ENCODE results near the gene SCN1A. TPM values are rescaled to one million over a fixed set of nuclear protein-coding genes. Genes with fewer than 3 reads are reported as not detected.

The SCN1A gene
- total RNA-seq, 1 experiment from 2014 or later: not detected

DNA sequence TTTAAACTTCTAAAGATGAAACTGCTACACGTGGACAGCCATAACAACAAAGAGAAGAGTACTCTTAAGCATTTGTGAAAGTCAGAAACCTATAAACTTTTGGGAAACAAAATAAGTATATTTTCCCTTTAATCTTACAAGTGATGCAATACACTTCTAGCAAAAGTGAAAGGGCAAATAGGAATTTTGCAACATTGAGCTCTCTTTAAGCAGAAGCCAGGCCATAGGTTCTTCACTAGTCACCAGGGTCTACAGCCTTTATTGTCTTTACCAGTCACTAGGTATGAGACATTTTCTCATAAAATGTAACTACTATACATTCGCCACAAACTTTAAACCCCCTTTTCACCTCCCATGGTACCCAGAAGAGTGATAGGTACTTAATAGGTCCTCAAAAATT lies 37.5 kb downstream of the SCN1A start:
- Histone ChIP-seq H3K4me2 (ENCODE audit: low read depth, low read length, poor library complexity, severe bottlenecking) (no peak overlapping the region), H3K4me1 (ENCODE audit: low read length) (no peaks in the 10 kb centered on the region), H3K4me3 (ENCODE audit: low read length) (no peak overlapping the region), H3K9ac (ENCODE audit: low read length) (no peak overlapping the region), H3K36me3 (ENCODE audit: insufficient read depth, low read length) (no peaks in the 10 kb centered on the region), H3K9me2 (replicated peaks; ENCODE audit: insufficient read depth, low read length) (no peaks in the 10 kb centered on the region), H3K27ac (ENCODE audit: low read length) (no peak overlapping the region), H3K27me3 (ENCODE audit: low read length) (no peaks in the 10 kb centered on the region; the same call in 1 of the 2 replicates), H4K20me1 (ENCODE audit: insufficient read depth, low read depth, low read length) (no peaks in the 10 kb centered on the region), H2AFZ (ENCODE audit: low read length) (no peak overlapping the region), H3K9me3 (ENCODE audit: low read length) (no peaks in the 10 kb centered on the region), H3K79me2 (ENCODE audit: low read length) (no peaks in the 10 kb centered on the region)
- DNase-seq: no peak

DNA sequence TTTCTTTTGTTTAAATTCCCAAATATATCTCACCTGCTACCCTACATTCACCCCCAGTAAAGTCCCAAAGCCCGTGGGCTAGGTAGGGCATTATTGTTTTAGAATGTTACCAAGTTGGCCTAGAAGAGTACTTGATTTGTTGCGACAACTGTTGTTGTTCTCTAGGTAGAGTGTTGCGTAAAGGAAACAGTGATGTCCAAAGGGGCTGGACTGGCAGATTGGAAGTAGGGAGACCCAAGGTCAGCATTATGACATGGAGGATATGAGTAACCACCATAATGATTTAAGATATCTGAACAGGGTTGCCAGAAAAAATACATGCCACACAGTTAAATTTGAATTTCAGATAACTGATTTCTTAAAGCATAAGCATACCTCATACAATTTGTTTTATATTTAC lies 39.2 kb downstream of the SCN1A start:
- H3K27me3 ChIP-seq (ENCODE audit: low read length): no peaks in the 10 kb centered on the region; the same call in 1 of the 2 replicates
- H3K4me2 ChIP-seq (ENCODE audit: low read depth, low read length, poor library complexity, severe bottlenecking): no peak overlapping the region
- no peak overlapping the region for H2AFZ ChIP-seq (ENCODE audit: low read length)
- H3K9me2 ChIP-seq (replicated peaks; ENCODE audit: insufficient read depth, low read length): no peaks in the 10 kb centered on the region
- no peak for DNase-seq
- H4K20me1 ChIP-seq (ENCODE audit: insufficient read depth, low read depth, low read length): no peaks in the 10 kb centered on the region
- no peaks in the 10 kb centered on the region for H3K79me2 ChIP-seq (ENCODE audit: low read length)
- no peaks in the 10 kb centered on the region for H3K36me3 ChIP-seq (ENCODE audit: insufficient read depth, low read length)
- H3K9ac ChIP-seq (ENCODE audit: low read length): no peak overlapping the region
- no peaks in the 10 kb centered on the region for H3K4me1 ChIP-seq (ENCODE audit: low read length)
- H3K27ac ChIP-seq (ENCODE audit: low read length): no peak overlapping the region
- no peaks in the 10 kb centered on the region for H3K9me3 ChIP-seq (ENCODE audit: low read length)
- H3K4me3 ChIP-seq (ENCODE audit: low read length): no peak overlapping the region

DNA sequence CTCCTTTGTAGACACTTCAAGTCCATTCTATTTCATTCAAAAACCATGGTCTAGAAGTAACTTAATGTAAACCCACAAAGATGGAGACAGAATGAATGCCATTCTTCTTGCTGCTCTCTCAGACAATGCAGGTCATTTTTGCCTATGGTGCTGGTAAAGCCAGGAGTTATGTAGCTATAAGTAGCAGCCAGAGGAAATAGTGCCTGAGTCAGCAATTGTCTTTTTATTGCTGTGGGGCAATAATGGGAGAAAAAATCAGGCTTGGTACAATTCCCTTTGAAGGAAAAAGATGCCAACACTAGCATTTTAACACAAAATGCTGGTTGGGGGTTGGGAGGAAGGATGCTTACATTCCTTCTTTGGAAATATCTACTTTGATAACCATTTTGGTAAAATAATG lies 43.5 kb downstream of the SCN1A start:
- H3K9me3 ChIP-seq (ENCODE audit: low read length): no peaks in the 10 kb centered on the region
- no peak overlapping the region for H3K9ac ChIP-seq (ENCODE audit: low read length)
- no peaks in the 10 kb centered on the region for H3K9me2 ChIP-seq (replicated peaks; ENCODE audit: insufficient read depth, low read length)
- no peaks in the 10 kb centered on the region for H3K4me1 ChIP-seq (ENCODE audit: low read length)
- H3K79me2 ChIP-seq (ENCODE audit: low read length): no peaks in the 10 kb centered on the region
- no peaks in the 10 kb centered on the region for H3K27me3 ChIP-seq (ENCODE audit: low read length)
- no peak for DNase-seq
- no peak overlapping the region for H2AFZ ChIP-seq (ENCODE audit: low read length)
- no peak overlapping the region for H3K27ac ChIP-seq (ENCODE audit: low read length)
- no peaks in the 10 kb centered on the region for H3K36me3 ChIP-seq (ENCODE audit: insufficient read depth, low read length)
- no peak overlapping the region for H3K4me2 ChIP-seq (ENCODE audit: low read depth, low read length, poor library complexity, severe bottlenecking)
- no peaks in the 10 kb centered on the region for H4K20me1 ChIP-seq (ENCODE audit: insufficient read depth, low read depth, low read length)
- H3K4me3 ChIP-seq (ENCODE audit: low read length): no peak overlapping the region

DNA sequence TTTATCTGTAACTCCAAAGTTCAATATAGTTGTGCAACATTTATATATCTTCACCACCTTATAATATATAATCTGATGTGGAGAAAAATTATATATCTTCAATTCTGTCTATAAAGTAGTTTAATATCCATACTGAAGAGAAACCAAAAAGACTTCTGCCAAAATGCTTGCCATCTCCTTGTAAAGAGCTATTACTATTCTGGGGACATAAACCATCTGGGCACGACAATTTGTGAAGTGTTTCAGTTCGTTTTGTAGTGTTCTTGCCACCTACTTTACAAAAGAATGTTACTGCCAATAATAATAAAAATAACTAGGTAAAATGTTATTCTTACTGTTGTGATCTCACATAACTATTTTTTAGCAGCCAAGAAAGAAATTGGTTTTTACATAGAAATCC lies 45.1 kb downstream of the SCN1A start:
- no peak for DNase-seq
- no peaks in the 10 kb centered on the region for H3K79me2 ChIP-seq (ENCODE audit: low read length)
- H3K36me3 ChIP-seq (ENCODE audit: insufficient read depth, low read length): no peaks in the 10 kb centered on the region
- no peak overlapping the region for H3K9ac ChIP-seq (ENCODE audit: low read length)
- H3K27ac ChIP-seq (ENCODE audit: low read length): no peak overlapping the region
- no peaks in the 10 kb centered on the region for H4K20me1 ChIP-seq (ENCODE audit: insufficient read depth, low read depth, low read length)
- H3K27me3 ChIP-seq (ENCODE audit: low read length): no peaks in the 10 kb centered on the region
- no peak overlapping the region for H2AFZ ChIP-seq (ENCODE audit: low read length)
- H3K9me3 ChIP-seq (ENCODE audit: low read length): no peaks in the 10 kb centered on the region
- H3K4me2 ChIP-seq (ENCODE audit: low read depth, low read length, poor library complexity, severe bottlenecking): no peak overlapping the region
- H3K4me3 ChIP-seq (ENCODE audit: low read length): no peak overlapping the region
- no peaks in the 10 kb centered on the region for H3K4me1 ChIP-seq (ENCODE audit: low read length)
- H3K9me2 ChIP-seq (replicated peaks; ENCODE audit: insufficient read depth, low read length): no peaks in the 10 kb centered on the region

- no peaks in the 10 kb centered on the region for H3K27me3 ChIP-seq (ENCODE audit: low read length)
- no peaks in the 10 kb centered on the region for H3K79me2 ChIP-seq (ENCODE audit: low read length)
- H3K9me3 ChIP-seq (ENCODE audit: low read length): no peaks in the 10 kb centered on the region
- H2AFZ ChIP-seq (ENCODE audit: low read length): no peak overlapping the region
- no peaks in the 10 kb centered on the region for H4K20me1 ChIP-seq (ENCODE audit: insufficient read depth, low read depth, low read length)
- no peaks in the 10 kb centered on the region for H3K36me3 ChIP-seq (ENCODE audit: insufficient read depth, low read length)
- H3K4me1 ChIP-seq (ENCODE audit: low read length): no peaks in the 10 kb centered on the region
- DNase-seq: no peak
- no peaks in the 10 kb centered on the region for H3K9me2 ChIP-seq (replicated peaks; ENCODE audit: insufficient read depth, low read length)
- no peak overlapping the region for H3K27ac ChIP-seq (ENCODE audit: low read length)
- H3K4me3 ChIP-seq (ENCODE audit: low read length): no peak overlapping the region
- no peak overlapping the region for H3K4me2 ChIP-seq (ENCODE audit: low read depth, low read length, poor library complexity, severe bottlenecking)
- H3K9ac ChIP-seq (ENCODE audit: low read length): no peak overlapping the region
Observed at GRCh38 chr2:166081852-166082251, 46.0 kb downstream of the SCN1A start.

- Histone ChIP-seq H3K4me2 (ENCODE audit: low read depth, low read length, poor library complexity, severe bottlenecking) (no peak overlapping the region), H3K79me2 (ENCODE audit: low read length) (no peaks in the 10 kb centered on the region), H3K27me3 (ENCODE audit: low read length) (no peaks in the 10 kb centered on the region), H3K9me2 (replicated peaks; ENCODE audit: insufficient read depth, low read length) (no peaks in the 10 kb centered on the region), H3K4me3 (ENCODE audit: low read length) (no peak overlapping the region), H3K9ac (ENCODE audit: low read length) (no peak overlapping the region), H3K36me3 (ENCODE audit: insufficient read depth, low read length) (no peaks in the 10 kb centered on the region), H3K4me1 (ENCODE audit: low read length) (no peaks in the 10 kb centered on the region), H3K27ac (ENCODE audit: low read length) (no peak overlapping the region), H2AFZ (ENCODE audit: low read length) (no peak overlapping the region), H4K20me1 (ENCODE audit: insufficient read depth, low read depth, low read length) (no peaks in the 10 kb centered on the region), H3K9me3 (ENCODE audit: low read length) (no peaks in the 10 kb centered on the region)
- no peak for DNase-seq
Observed at GRCh38 chr2:166081131-166081632, 46.6 kb downstream of the SCN1A start.

- no peaks in the 10 kb centered on the region for H3K9me2 ChIP-seq (replicated peaks; ENCODE audit: insufficient read depth, low read length)
Observed at GRCh38 chr2:166074430-166074829, 53.4 kb downstream of the SCN1A start.

DNA sequence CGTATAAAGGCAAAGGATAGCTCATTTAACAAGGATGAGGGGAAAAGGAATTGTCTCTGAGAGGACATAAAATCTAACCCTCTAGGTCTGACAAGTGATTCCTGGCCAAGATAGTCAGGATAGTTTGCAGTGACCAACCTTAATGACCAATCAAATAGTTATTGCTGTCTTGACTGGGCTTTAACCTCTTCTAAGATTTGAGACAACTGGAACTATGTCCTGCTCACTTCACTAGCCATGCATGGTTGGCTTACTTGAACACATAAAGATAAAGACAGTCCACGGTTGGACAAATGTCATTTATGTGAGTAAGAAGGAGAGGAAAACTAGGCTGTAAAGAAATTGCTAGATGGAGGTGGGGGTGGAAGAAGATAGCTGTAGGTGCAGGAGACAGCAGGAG lies 53.8 kb downstream of the SCN1A start:
- Histone ChIP-seq H3K27ac (ENCODE audit: low read length) (no peak overlapping the region), H3K4me2 (ENCODE audit: low read depth, low read length, poor library complexity, severe bottlenecking) (no peak overlapping the region), H2AFZ (ENCODE audit: low read length) (no peak overlapping the region)

More at GRCh38 chr2:166074430-166074829, 53.4 kb downstream of the SCN1A start:
- Histone ChIP-seq H3K9ac (ENCODE audit: low read length) (no peak overlapping the region), H3K36me3 (ENCODE audit: insufficient read depth, low read length) (no peaks in the 10 kb centered on the region), H2AFZ (ENCODE audit: low read length) (no peak overlapping the region), H3K27me3 (ENCODE audit: low read length) (no peaks in the 10 kb centered on the region), H3K9me3 (ENCODE audit: low read length) (no peaks in the 10 kb centered on the region), H3K4me3 (ENCODE audit: low read length) (no peak overlapping the region), H3K79me2 (ENCODE audit: low read length) (no peaks in the 10 kb centered on the region), H3K4me1 (ENCODE audit: low read length) (no peaks in the 10 kb centered on the region), H4K20me1 (ENCODE audit: insufficient read depth, low read depth, low read length) (no peaks in the 10 kb centered on the region), H3K4me2 (ENCODE audit: low read depth, low read length, poor library complexity, severe bottlenecking) (no peak overlapping the region), H3K27ac (ENCODE audit: low read length) (no peak overlapping the region)
- no peak for DNase-seq

DNA sequence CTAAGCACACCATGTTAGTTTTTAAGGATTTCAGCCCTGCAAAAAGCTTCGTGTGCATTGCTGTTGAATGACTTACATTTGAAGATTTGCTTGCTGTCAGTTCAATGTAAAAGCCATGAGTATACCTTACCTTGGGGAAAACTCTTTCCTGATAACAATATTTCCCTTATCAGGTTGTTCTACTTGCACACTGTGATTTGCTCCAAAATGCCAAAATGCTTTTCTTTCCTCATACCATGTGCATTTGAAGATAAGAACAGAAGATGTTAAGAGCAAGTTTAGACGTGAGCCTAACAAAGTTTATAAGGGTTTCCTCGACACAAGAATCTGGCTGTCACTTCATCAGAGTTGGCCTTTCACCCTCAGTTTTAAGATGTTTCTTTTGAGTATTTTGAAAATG lies 57.6 kb downstream of the SCN1A start:
- no peak for DNase-seq
- H4K20me1 ChIP-seq (ENCODE audit: insufficient read depth, low read depth, low read length): no peaks in the 10 kb centered on the region
- H3K9me2 ChIP-seq (replicated peaks; ENCODE audit: insufficient read depth, low read length): no peaks in the 10 kb centered on the region

More for the DNA sequence above, 53.8 kb downstream of the SCN1A start:
- DNase-seq: no peak
- Histone ChIP-seq H3K36me3 (ENCODE audit: insufficient read depth, low read length) (no peaks in the 10 kb centered on the region), H3K79me2 (ENCODE audit: low read length) (no peaks in the 10 kb centered on the region), H3K27me3 (ENCODE audit: low read length) (no peaks in the 10 kb centered on the region), H4K20me1 (ENCODE audit: insufficient read depth, low read depth, low read length) (no peaks in the 10 kb centered on the region), H3K9me2 (replicated peaks; ENCODE audit: insufficient read depth, low read length) (no peaks in the 10 kb centered on the region), H3K4me1 (ENCODE audit: low read length) (no peaks in the 10 kb centered on the region), H3K9me3 (ENCODE audit: low read length) (no peaks in the 10 kb centered on the region), H3K4me3 (ENCODE audit: low read length) (no peak overlapping the region), H3K9ac (ENCODE audit: low read length) (no peak overlapping the region)

More for the DNA sequence above, 57.6 kb downstream of the SCN1A start:
- Histone ChIP-seq H3K36me3 (ENCODE audit: insufficient read depth, low read length) (no peaks in the 10 kb centered on the region), H3K9me3 (ENCODE audit: low read length) (no peaks in the 10 kb centered on the region), H3K4me3 (ENCODE audit: low read length) (no peak overlapping the region), H3K4me1 (ENCODE audit: low read length) (no peaks in the 10 kb centered on the region), H2AFZ (ENCODE audit: low read length) (no peak overlapping the region), H3K79me2 (ENCODE audit: low read length) (no peaks in the 10 kb centered on the region), H3K4me2 (ENCODE audit: low read depth, low read length, poor library complexity, severe bottlenecking) (no peak overlapping the region), H3K9ac (ENCODE audit: low read length) (no peak overlapping the region), H3K27ac (ENCODE audit: low read length) (no peak overlapping the region), H3K27me3 (ENCODE audit: low read length) (no peaks in the 10 kb centered on the region)
